Kidney epithelial cell (primary cell): ENCODE data around the gene GLYATL1. TPM values are rescaled to one million over a fixed set of nuclear protein-coding genes. Genes with fewer than 3 reads are reported as not detected.

ENCODE experiments used
- DNase-seq: peaks from one replicate; pipeline ENCODE4 v3.0.0-alpha.2; 2010; ENCODE audit warnings: low read depth
- H3K27me3 ChIP-seq: 2 replicates; pipeline ENCODE4 v1.6.0; 2011; ENCODE audit warnings: low read length; ENCODE audit not compliant: control insufficient read depth, insufficient read depth
- H3K36me3 ChIP-seq: 2 replicates; pipeline ENCODE4 v1.5.1; 2011; ENCODE audit warnings: low read length; ENCODE audit not compliant: control insufficient read depth, insufficient read depth
- H3K4me3 ChIP-seq: 2 replicates; pipeline ENCODE4 v1.5.1; 2011; ENCODE audit warnings: low read depth, mild to moderate bottlenecking, control low read depth, low read length
- CTCF ChIP-seq: IDR thresholded peaks from 2 replicates; pipeline ENCODE4 v1.5.1; 2011; ENCODE audit warnings: mild to moderate bottlenecking, moderate library complexity, low read length, control low read depth, inconsistent platforms; ENCODE audit not compliant: insufficient read depth, poor library complexity, severe bottlenecking
- total RNA-seq: library from RNA; depleted of rRNA; stranded (reverse); fragments of >200 nt; gene quantifications from 2 replicates; pipeline ENCODE4 v1.2.3, GENCODE V29; 2015

GLYATL1 gene
- total RNA-seq, 1 donor from 2014 or later = 0.84 TPM

GRCh38 chr11:58914821-58915543 lies 24.3 kb upstream of the GLYATL1 start:
- no peaks in the 10 kb centered on the region for H3K36me3 ChIP-seq
- no peak for TF ChIP-seq CTCF
- H3K4me3 ChIP-seq = no peak overlapping the region
- no peak for DNase-seq
- H3K27me3 ChIP-seq = no peaks in the 10 kb centered on the region

- Histone ChIP-seq H3K27me3 (no peaks in the 10 kb centered on the region), H3K4me3 (no peak overlapping the region), H3K36me3 (no peaks in the 10 kb centered on the region)
- TF ChIP-seq CTCF = no peak
- no peak for DNase-seq
Measured at GRCh38 chr11:58916637-58917036, 22.7 kb upstream of the GLYATL1 start.

- TF ChIP-seq CTCF = no peak
- no peaks in the 10 kb centered on the region for H3K27me3 ChIP-seq
- no peak for DNase-seq
Measured at GRCh38 chr11:58917159-58917783, 22.0 kb upstream of the GLYATL1 start.

GRCh38 chr11:58919561-58919960 lies 19.7 kb upstream of the GLYATL1 start:
- DNase-seq = no peak
- H3K4me3 ChIP-seq = no peak overlapping the region
- no peaks in the 10 kb centered on the region for H3K27me3 ChIP-seq
- TF ChIP-seq CTCF = no peak
- H3K36me3 ChIP-seq = no peaks in the 10 kb centered on the region

More at GRCh38 chr11:58917159-58917783, 22.0 kb upstream of the GLYATL1 start:
- Histone ChIP-seq H3K4me3 (no peak overlapping the region), H3K36me3 (no peaks in the 10 kb centered on the region)

GRCh38 chr11:58919980-58920379 lies 19.3 kb upstream of the GLYATL1 start:
- no peak for DNase-seq
- no peaks in the 10 kb centered on the region for H3K27me3 ChIP-seq
- H3K4me3 ChIP-seq = no peak overlapping the region
- TF ChIP-seq CTCF = no peak
- no peaks in the 10 kb centered on the region for H3K36me3 ChIP-seq
